Neural progenitor cell (in vitro differentiated cells): ENCODE results near the gene TBC1D1.

Experiments used
- EZH2 ChIP-seq: fragments of 200-600 bp; sonication (generic); IDR thresholded peaks from 2 replicates; pipeline ENCODE4 v1.6.1; 2017; ENCODE audit warnings: antibody characterized with exemption, mild to moderate bottlenecking, moderate library complexity
- EZH2phosphoT487 ChIP-seq: fragments of 200-600 bp; sonication (generic); IDR thresholded peaks from 2 replicates; pipeline ENCODE4 v1.6.1; 2017; ENCODE audit warnings: antibody characterized with exemption
- TF ChIP-seq, protein P1 (sequence below): fragments of 200-600 bp; sonication (generic); IDR thresholded peaks from 2 replicates; pipeline ENCODE4 v1.5.1; 2017; ENCODE audit warnings: antibody characterized with exemption, mild to moderate bottlenecking

DNA sequence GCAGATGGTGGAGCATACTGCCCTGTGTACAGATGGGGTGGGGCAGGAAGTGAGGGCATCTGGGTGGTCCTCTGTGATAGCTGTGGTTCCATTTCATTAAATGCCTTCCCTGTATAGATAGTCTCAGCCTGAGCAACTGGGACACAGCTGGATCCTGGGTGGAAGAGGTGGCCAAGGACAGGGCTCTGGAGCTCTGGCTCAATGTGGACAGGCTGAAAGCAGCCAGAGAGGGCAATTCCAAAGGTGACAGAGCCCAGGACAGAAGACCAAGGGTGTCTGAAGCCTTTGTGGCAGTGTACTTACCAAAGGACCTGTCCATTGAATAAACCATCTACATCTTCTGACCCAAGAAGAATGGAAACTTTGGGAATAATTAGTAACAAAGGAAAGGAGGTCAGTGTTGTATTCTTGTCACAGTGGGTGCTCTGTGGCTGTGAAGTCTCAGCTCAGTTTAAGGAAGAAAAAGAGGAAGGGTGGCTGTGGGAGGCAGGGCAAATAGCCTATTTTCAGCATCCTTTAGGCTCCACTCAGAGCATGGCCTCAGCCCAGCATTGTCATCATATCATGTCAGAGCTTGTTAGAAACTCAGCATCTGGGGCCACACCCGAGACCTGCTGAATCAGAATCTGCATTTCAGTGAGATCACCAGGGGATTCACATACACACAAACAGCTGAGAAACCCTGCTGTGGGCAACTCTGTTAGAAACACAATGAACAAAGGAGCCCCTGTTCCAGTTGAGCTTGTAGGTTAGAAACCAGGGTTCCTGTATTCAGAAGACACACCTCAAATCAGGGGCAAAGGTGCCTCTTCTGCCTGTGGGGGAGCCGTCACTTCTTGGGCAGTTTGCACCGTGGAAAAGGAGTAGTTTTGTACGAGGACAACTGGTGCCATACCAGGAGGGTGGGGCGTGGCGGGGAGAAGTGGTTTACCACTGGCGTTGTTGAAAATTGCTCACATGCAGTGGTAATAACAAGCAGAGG is 237.9 kb downstream of the TBC1D1 start:
- TF ChIP-seq, protein P1, sequence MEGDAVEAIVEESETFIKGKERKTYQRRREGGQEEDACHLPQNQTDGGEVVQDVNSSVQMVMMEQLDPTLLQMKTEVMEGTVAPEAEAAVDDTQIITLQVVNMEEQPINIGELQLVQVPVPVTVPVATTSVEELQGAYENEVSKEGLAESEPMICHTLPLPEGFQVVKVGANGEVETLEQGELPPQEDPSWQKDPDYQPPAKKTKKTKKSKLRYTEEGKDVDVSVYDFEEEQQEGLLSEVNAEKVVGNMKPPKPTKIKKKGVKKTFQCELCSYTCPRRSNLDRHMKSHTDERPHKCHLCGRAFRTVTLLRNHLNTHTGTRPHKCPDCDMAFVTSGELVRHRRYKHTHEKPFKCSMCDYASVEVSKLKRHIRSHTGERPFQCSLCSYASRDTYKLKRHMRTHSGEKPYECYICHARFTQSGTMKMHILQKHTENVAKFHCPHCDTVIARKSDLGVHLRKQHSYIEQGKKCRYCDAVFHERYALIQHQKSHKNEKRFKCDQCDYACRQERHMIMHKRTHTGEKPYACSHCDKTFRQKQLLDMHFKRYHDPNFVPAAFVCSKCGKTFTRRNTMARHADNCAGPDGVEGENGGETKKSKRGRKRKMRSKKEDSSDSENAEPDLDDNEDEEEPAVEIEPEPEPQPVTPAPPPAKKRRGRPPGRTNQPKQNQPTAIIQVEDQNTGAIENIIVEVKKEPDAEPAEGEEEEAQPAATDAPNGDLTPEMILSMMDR: no peak
- TF ChIP-seq EZH2: no peak
- TF ChIP-seq EZH2phosphoT487: no peak
